ENCODE results near the gene TSGA10.

- TF ChIP-seq CTCF (IDR thresholded peaks at IDR 0.05): no peak
- TF ChIP-seq POLR2AphosphoS5 (IDR thresholded peaks at IDR 0.05; ENCODE audit: insufficient read depth in 1 of 2, low read depth in 1 of 2): no peak
- TF ChIP-seq POLR2A (IDR thresholded peaks at IDR 0.05): no peak
Observed at GRCh38 chr2:99201959-99202678, 47.4 kb upstream of the TSGA10 start.

Data from vagina (tissue), 2 donors.